GM19193 (cell line): ENCODE measurements around the gene IFITM10.

Experiments used
- POLR2A ChIP-seq: IDR thresholded peaks from 4 replicates; pipeline ENCODE4 v1.6.1; 2011; ENCODE audit not compliant: insufficient read depth, insufficient read length; ENCODE audit errors: extremely low read depth

Gene IFITM10

DNA sequence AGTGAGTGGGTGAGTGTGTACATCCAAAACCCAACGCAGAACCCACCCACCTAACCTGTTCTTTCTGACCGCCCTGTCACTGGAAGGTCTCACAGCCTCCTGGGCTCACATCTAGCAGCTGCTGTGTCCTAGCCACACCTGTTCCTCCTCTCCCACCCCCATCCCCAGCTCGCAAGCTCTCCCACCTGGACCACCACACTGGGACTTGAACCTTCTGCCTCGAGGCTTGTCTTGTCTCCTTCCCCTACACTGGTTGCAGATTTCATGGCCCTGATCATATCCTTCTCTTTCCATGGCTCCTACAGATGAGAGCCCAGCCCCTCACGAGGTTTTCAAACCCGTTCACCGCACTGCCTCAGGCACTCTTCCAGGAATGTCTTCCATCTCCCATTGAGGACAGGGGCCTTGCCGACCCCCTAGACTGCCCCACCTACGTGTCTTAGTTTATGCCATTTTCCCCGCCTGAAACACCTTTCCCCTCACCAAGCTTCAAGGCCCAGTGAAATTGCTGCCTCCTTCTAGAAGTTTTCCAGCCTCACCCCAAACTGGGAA is 6.7 kb downstream of the IFITM10 start:
- no peak for TF ChIP-seq POLR2A

- no peak for TF ChIP-seq POLR2A
Measured at GRCh38 chr11:1742869-1743584, 7.4 kb downstream of the IFITM10 start.

- TF ChIP-seq POLR2A: no peak
Measured at GRCh38 chr11:1742371-1742770, 8.0 kb downstream of the IFITM10 start.

GRCh38 chr11:1741741-1742140 is 8.7 kb downstream of the IFITM10 start:
- no peak for TF ChIP-seq POLR2A

DNA sequence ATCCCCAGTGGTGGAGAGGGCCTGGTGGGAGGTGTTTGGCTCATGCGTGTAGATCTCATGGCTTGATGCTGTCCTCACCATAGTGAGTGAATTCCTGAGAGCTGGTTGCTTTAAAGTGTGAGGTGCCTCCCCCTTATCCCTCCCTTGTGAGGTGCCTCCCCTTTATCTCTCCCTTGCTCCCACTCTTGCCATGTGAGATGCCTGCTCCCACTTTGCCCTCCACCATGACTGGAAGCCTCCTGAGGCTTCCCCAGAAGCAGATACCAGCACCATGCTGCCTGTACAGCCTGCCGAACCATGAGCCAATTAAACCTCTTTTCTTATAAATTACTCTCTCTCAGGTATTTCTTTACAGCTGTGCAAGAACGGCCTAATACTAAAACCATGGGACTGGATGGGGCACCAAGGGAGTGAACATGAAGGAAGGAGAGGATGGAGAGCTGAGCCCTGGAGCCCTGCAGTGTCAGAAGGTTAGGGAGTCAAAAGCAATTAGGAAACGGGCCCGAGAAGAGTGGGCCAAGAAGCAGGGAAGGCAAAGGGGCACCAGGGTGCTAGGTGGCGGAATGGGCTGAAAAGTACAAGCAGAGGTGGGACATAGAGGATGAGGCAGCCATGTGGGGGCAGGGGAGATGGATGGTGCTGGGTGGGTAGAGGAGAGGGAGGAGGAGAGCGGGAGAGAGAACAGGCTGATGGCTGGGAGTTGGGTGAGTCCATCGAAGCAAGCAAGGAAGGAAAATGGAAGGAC is 9.4 kb downstream of the IFITM10 start:
- no peak for TF ChIP-seq POLR2A

DNA sequence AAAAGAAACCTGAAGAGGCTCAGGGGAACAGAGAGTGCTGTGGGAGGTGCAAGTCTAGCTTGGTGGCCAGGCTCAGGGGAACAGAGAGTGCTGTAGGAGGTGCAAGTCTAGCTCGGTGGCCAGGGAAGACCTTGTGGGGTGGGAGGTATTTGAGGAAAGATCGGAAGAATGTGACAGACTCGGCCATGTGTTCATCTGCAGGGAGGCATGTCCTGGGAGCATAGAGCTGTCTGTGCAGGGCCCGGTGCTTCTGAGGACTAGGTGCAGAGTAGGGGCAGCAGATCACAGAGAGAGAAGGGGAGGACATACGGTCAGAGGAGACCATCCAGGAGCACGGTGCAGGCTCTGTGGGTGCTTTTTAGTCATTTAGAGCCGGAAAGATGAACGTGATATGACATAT is 10.8 kb downstream of the IFITM10 start:
- TF ChIP-seq POLR2A: no peak

DNA sequence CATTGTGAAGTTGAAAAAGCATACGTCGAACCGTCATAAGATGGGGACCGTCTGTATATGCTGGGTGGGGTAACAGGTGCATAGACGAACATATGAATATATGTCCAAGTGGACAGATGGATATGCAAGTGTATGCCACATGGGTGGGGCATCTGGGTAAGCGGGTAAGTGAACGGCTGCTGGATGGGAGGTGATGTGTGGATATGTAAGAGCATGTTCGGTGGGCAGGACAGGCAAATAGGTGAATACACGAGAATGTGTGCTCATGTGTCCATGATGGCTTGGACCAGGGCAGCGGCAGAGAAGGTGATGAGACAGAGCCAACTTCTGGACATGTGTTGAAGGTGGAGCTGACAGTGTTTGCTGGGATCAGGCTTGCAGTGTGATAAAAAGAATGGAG is 12.0 kb downstream of the IFITM10 start:
- no peak for TF ChIP-seq POLR2A

DNA sequence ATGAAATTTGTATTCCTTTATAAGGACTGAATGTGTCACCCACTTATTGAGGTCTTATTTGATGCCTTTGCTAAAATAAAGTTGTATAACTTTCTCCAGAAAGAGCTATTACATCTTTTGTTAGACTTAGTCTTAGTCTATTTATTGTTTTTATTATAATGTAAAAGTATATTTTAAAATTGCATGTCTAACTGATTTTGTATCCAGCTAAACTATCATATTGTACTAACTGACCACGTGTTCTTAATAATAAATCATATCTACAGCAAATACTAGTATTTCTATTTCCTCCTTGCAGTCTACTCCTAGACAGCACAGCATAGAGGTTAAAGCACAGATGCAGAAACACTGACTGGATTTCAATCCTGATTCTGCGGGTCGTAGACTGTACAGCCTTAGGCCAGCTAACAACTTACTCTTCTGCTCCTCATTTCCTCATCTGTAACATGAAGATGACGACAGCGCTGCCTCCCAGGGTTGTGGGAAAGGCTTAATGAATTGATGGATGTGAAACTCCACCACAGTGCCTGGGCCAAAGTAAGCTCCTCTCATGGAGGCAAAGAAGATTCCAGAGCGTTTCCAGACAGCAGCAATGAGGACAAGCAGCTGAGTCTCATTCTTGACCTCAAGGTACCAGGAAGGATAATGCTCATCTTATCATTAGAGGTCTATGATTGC is 13.2 kb downstream of the IFITM10 start:
- no peak for TF ChIP-seq POLR2A

DNA sequence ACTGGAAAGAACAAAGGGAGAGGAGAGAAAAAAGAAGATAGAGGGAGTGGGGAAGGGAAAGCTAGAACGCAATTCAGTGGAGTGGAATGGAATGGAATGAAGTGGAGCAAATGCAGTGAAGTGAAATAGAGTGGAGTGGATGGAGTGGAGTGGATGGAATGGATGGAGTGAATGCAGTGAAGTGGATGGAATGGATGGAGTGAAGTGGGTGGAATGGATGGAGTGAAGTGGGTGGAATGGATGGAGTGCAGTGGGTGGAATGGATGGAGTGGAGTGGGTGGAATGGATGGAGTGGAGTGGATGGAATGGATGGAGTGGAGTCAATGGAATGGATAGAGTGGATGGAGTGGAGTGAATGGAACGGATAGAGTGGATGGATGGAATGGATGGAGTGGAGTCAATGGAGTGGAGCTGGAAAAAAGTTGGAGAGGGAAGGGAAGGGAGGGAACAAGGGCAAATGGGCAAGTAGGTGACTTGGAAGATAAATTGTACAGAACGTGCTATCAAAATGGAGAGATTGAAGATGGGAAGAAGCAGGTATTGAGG is 13.9 kb downstream of the IFITM10 start:
- no peak for TF ChIP-seq POLR2A

DNA sequence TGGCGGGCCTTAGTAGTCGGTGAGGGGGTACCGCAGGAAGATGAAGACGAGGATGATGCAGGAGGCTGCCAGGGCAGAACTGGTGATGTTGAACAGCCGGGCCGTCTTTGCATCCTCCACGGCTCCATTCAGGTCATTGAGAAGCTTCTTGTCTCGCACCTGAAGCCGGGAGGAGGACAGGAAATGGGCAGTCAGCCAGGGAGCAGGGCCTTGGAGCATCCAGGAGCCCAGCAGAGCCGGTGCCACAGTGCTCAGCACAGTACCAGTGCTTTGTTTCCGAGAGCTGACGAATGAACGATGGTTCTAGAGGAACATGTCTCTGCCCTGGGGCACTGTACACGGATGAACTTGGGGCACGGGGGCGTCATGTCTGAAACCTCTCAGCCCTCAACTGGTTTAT is 15.1 kb downstream of the IFITM10 start:
- TF ChIP-seq POLR2A: no peak

- no peak for TF ChIP-seq POLR2A
Measured at GRCh38 chr11:1734641-1735081, 15.7 kb downstream of the IFITM10 start.

DNA sequence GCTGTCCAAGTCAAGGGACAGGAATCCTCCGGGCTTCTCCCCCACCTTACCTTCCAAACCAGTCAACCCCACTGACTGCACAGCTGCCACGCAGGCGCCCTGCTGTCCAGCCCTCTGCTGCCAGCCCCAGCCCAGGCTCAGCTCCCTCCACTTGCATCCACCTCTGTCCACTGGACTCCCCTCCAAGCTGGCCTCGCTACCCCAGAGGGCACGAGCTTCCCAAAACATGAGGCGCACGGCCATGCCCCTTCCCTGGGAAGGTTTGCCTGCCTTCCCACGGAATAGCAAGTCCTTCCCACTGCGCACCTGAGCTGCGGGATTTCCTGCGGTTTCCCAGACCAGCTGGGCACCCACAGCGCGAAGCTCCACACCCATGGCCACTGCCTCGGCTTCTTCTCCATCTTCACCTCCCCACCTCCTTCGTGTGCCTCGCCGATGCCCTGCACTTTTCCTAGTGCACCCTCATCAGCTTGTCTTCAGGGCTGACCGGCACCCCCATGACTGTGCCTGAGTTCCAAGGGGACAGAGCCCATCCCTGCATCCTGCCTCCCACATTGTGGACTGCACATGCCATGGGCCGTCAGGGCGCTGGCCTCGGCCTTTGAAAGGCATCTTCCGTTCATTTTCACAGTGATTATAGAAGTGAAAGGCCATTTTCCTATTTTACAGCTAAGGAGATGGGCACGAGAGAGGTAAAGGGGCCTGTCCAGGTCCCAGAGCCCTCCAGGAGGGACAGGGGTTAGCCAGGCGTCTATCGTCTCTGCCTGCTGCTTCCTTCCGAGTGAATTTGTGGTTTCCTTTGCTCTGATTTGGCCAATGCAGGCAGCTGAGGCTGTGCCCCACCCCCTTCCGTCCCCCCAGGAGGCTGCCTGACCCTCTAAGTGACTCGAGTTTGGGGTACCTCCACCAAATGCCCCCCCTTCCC is 16.4 kb downstream of the IFITM10 start:
- no peak for TF ChIP-seq POLR2A

DNA sequence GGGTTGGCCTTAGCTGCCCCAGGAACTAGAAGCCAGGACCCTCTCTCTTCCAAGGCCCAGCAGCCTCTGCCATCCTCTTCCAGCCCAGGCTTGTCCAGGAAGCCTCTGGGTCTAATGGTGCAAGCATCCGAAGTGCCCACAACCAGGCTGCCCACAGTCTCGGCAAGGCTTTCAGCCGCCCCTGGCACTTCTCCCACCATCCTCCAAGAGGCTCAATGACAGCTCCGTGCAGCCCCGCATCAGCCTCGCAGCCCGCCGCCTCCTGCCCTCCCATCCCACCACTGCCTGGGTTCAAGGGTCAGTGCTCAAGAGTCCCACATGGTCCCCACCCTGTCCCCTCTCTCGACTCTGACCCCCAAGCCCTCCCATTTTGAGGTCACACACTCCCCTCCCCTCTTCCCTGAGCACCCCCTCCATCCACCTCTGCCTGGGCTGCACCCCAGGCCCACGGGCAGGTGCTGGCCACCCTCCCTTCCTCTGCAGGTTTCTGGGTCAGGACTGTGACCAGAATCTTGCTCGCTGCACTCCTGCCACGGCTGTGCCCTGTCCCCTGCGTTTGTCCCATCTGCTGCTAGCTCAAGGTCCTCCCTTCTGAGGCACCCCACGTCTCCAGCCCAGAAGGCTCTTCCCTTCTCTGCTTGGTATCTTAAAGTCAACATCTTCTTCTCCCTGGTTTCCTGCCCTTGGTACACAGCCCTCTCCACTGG is 17.2 kb downstream of the IFITM10 start:
- no peak for TF ChIP-seq POLR2A

DNA sequence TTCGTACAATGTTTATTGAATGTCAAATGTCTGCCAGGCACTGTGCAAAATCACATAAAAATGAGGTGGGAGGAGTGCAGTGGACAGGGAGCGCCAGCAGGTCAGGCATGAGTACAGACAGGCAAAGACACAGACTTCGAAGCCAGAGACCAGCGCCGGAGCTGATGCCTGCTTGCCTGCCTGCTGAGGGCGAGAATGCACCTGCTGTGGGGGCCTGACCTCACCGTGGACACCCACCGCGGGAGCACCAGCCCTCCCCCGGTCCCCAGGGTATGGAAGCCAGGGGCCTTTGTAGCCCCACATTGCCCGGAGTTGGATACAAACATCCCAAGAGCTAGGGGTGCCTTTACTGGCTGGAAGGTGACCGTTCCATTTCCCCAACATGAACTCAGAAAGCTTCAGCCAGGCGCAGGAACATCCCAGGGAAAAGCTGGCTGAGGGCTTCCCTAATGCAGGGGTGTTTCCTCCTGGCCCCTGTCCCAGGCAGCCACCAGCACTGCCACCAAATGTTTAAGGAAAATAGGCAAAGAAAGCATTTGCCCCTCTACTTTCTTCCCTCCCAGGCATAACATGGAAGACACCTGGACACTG is 17.9 kb downstream of the IFITM10 start:
- no peak for TF ChIP-seq POLR2A
